NCI-H1694 (cell line): ENCODE measurements around the gene FAM168A.
"Not testable (repeated sequence)": the region's sequence is repeated elsewhere in the genome, so short reads cannot be mapped to it uniquely, and the experiment has no call there.

ENCODE experiments used
- DNase-seq: peaks from one replicate; lab custom pipeline; 2025; lab: John Stamatoyannopoulos, UW

FAM168A gene

DNA sequence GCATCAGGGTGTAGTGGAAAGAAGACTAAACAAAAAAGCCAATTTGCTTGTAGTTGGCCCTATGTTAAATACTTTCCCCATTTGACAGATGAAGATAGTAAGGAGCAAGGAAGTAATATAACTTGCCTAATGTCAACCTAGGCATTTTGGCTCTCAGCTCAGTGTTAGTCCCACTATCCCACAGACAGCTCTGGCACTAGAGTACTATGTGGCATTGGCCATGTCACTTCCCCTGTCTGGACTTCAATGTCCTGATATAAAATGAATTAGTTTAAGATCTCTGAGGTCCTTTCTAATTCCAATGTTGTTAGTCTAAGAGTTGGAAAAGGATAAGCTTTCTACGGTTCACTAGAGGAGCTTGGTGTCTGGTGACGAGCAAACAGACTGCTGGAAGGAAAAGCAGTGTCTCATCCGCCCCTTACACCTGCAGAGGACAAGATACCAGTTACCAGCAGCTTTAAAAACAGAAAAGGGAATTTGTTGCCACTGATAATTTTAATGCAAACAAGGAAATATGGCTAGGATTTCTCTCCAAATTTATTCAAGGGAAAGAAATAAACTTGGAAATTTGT lies 129.2 kb downstream of the FAM168A start:
- DNase-seq: no peak

DNA sequence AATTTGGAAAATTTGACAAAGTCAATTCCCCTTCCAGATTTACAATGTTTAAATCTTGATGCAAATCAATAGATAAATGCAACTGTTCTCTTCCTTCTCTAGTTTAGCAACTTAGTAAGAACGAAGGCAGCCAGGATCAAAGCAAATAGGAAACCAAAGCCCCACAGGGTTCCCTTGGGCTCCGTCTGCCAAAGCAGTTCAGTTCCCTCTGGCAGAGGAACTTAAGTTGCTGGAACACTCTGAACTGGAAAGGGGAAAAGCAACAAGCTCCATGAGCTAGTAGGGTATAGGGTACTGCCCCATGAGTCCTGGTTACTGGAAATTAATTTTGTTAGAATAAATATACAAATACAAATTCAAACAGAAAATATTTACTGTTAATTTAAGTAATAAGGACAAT lies 130.4 kb downstream of the FAM168A start:
- DNase-seq: no peak

DNA sequence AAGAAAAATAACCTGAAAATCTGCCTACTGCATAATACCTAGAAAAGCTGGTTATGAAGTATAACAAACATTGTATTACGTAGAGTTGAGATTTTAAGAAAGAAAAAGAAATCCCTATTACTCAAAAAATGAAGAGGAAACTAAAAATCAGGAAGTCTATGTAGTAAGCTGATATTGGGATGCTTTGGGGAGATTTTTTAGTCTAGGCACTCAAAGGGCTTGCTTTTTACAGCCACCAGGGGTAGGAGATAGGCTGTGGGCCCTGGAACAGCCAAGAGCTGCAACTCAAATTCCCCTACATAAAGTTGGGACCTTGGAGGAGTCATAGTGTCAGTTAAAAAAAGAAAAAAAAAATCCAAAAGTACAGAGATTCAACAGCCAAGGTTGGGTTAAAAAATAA lies 131.3 kb downstream of the FAM168A start:
- no peak for DNase-seq

DNA sequence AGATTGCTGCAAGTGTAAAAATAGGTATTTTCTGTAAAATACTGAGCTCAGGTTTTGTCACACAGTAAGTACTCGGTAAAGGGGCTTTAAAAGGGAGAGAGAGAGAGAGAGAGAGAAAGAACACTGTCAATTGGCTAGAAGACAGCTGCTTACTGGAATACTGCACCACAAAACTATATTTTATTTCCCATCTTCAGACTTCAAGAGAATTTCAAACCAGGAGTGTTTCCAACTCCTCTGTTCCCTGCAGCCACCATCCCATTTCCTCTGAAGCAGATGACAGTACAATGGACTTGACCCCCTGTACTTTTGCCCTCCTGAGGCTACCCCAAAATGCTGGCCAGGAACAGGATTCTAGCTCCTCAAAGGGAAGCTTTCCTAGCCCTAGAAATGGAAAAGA lies 132.0 kb downstream of the FAM168A start:
- no peak for DNase-seq

DNA sequence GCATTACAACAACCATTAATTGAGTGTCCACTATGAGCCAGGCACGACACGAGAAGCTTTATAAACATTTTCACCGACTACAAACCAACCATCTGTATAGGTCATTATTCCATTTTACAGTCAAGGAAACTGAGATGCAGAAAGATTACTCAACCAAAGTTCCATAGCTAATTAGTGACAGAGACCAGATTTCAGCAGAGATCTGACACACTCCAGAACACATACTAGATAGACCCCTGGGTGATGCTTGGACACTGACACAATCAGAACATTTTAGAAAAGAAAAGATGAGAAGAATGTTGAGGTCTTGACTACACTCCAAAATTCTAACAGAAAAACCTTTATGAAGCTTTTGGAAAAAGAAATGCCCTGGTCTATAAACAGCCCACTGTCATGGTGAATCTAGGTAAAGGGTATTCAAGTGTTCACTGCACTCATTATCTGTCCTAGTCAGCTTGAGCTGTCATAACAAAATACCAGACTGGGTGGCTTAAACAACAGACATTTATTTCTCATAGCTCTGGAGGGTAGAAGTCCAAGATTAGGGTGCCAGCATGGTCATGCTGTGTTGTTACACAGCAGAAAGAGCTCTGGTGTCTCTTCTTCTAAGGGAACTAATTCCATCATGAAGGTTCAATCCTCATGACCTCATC lies 132.8 kb downstream of the FAM168A start:
- DNase-seq: no peak

DNA sequence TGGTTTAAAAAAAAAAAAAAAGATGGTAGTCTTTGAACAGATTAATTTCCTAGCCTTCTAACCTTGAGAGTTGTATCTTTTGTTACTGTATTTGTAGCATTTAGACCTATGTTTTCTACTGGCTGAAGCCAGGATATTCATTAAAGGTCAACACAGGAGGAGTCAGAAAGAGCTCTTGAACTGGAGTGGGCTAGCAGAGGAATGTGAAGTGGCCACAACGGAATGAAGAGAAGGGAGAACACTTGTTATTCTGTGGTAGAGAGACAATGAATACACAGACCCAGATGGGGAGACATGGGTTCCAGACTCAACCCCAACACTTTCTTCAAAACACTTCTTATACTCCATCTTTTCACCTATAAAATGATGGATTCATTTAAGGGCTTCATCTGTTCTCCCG lies 133.6 kb downstream of the FAM168A start:
- no peak for DNase-seq

DNA sequence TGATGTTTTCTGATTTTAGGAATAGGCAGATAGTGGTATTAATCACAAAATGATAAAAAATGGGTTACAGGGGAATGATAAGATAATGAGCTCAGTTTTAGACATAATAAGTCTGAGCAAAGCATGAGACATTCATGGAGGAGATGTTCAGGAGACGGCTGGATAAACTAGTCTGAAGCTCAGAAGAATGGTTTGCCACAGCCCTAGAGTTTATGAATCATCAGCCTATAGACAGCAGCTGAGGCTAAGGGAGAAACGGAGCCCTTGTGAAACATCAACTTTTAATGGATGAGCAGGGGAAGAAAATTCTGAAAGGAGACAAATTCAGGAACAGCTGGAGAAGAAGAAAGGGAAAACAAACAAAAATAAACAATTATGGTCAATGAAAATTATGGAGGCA lies 134.6 kb downstream of the FAM168A start:
- DNase-seq: no peak

DNA sequence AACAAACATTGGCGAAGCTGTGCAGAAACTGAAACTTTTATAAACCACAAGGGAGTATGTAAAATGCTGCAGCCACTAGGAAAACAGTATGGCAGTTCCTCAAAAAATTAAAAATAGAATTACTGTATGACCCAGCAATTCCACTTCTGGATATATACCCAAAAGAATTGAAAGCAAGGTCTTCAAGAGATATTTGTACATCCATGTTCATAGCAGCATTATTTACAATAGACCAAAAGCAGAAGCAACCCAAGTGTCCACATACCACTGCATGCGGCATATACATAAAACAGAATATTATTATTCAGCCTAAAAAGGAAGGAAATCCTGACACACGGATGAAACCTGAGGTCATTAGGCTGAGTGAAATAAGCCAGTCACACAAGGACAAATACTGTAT lies 135.9 kb downstream of the FAM168A start:
- no peak for DNase-seq

DNA sequence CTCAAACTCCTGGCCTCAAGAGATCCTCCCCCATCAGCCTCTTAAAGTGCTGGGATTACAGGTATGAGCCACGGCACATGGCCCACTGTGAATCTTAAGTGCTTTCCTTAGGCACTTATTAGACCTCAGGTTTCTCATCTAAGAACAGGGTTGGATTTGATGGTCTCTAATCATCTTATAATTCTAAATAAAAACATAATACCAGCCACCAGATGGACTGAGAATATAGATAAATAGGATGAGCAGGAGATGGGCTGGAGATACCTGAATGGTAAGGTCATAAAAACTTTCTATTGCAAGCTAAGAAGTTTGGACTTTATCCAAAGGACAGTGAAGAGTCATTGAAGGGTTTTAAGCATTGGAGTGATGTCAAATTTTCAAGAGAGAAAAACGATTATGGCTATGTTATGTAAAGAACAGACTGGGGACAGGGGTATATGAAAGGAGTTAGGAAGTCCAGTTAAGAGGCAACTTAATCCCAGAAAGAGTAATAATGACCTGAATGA lies 136.5 kb downstream of the FAM168A start:
- no peak for DNase-seq

DNA sequence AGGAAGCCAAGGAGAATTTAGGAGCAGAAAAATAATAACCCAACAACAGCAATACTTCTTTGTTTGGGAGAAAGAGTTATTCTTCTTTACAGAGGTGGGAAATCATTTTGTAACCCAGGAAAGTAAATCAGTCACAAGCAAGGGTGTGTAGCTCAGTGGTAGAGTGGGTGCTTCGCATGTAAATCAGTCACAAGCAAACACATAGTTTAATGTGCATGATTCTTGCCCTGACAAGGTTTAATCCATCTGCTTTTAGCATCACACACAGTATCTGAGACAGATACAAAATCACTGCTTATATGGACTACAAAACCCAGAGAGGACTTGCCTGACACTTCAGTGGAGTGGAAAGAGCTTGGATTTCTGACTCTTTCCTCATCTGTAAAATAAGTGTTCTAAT lies 139.7 kb downstream of the FAM168A start:
- DNase-seq: no peak

DNA sequence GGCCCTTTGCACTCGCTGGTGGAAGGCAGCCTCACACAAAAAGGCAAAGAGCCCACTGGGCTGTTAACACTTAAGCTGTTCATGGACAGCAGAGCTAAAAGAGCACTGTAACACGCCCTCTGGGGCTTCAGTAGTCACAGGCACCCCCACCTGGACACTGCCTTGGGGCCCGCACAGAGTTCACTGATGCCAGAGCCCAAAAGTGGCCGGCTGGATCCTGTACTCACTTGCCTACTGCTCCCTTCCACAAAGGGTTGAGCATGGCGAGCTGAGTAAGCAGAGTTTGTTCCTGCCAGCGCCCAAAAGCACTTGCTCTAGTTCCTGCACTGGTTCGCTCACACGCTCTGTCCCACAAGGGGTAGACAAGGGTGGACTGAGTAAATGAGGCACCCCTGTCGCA lies 142.9 kb downstream of the FAM168A start:
- DNase-seq: no peak

DNA sequence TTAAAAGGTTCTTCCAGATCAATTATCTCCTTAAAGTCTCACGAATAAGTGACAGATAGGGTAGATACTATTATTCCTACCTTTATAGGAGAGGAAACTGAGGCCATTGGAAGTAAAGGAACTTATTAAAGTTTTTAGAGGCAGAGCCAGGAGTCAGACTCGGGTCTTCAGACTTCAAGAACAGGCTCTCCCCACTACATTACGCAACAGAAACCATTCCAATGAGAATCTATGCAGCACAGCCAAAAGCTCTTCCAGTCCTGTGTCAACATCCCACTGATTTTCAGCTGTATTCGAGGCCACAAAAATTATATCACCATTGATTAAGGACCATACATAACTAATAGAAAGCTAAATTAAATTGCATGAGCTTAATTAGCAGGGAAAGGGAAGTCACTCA lies 144.3 kb downstream of the FAM168A start:
- DNase-seq: no peak

DNA sequence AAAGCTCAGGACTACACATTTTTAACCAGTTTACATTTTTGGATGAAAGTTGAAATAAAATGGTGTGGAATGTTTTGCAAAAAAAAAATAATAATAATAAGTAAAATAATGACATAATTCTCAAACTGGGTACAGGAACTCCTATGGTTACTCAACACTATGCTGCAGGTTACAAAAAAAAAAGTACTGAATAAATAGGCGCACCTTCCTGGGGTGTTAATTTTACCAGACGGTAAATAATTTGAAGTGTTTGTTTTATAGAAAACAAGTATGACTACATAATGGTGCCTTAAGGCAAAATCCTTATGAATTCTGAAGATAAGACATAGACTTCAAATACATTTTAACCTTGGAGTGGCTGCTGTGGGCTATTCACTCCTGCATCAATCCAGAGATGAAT lies 145.2 kb downstream of the FAM168A start:
- DNase-seq: no peak

DNA sequence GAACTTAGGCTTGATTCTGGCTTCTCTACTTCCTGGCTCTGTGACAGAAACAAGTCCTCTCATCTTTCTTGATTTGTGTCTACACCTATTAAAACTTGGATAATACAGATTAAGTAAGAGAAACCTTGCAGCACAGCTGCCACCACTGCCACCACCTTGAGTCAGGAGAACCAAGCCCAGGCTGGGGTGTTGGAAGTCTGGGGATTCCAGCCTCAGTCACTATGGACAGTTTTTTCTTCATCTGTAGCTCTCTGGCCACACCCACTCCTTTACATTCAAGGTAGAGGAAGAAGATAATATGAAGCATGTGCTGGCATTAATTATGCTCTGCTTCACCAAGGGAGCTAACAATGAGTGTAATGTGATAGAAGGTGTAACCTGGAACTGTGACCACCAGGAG lies 146.0 kb downstream of the FAM168A start:
- DNase-seq: no peak

DNA sequence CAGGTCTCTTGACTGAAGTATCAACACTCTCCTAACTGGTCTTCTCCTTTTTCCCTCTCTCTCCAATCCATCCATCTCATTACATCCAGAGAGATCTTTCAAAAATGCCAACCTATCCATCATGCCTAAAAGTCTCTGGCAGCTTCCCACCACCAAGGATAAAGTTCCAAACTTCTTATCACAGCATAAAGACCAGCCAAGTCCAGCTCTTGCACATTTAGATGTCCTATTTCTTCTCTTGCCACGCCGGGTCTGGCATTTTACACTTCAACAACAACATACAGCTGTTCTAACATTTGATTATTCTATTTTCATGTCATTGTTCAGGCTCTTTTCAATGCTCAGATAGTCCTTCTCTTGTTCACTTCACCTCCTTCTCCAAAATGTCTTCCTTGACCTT lies 151.1 kb downstream of the FAM168A start:
- DNase-seq: no peak

DNA sequence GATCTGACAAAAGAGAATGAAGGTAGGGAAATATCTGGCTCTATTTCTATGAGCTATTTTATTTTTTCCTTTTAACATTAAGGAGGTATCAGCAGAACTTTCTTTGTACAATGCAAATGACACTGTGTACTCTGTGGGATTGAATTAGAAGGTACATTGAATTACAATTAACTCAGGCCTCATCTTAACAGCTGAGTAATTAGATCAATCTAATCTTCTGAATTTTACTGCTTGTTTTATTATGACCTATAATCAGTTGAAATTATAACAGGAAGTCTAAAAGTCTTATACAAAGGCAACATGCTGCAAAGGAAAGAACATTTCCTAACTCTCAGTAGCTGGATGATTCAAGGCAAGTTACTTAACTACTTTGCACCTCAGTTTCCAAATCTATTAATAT lies 151.9 kb downstream of the FAM168A start:
- no peak for DNase-seq

DNA sequence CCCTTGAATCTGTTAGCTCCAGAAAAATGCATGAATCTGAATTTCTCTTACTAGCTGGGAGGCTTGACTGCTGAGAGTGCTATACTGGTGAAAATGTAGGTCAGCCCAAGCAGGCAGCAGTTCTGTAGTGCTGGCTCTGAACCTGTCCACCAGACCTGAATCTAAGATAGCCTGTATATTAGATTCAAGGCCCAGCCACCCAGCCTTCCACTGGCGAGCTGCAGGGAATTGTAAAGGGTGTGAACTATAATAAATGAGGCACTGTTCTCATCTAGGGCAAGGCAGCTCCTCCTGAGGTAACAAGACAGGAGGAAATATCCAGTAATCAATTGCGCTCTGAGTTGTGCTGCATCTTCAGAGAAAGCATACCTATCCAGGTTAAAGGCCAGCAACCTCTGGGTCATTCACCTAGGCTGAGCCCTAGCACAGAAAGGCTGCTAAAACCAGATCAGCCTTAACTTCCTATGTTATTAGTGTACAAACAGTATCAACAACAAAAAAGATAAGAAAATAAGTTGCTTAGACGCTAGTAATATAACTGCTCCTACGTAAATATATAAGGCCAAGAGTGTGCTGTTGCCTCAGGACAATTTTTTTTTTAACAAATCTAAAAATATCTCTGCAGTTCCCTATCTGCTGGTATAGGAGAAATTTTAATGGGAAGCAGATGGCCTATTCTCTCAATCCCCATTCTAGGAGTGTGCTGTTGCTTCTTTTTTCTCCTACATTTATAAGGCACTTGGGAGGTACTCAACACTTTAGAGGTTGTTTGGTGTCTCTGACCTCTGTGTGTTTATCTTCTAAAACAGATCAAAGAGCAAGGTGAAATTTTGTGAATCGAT lies 158.7 kb downstream of the FAM168A start:
- DNase-seq: peak; percentile 1

DNA sequence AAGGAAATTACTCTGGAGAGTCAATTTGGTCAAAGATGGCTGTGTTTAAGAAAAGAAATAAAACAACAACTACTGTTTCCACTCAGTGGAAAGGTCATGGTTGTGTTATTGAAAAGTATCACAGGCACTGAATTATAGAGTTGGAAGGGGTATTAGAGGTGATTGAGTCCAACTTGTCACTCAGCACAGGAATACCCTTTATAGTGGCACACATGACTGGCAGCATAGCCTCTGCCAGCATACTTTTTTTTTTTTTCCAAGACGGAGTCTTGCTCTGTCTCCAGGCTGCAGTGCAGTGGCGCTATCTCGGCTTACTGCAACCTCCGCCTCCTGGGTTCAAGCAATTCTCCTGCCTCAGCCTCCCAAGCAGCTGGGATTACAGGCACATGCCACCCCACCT lies 161.1 kb downstream of the FAM168A start:
- not testable (repeated sequence) for DNase-seq

DNA sequence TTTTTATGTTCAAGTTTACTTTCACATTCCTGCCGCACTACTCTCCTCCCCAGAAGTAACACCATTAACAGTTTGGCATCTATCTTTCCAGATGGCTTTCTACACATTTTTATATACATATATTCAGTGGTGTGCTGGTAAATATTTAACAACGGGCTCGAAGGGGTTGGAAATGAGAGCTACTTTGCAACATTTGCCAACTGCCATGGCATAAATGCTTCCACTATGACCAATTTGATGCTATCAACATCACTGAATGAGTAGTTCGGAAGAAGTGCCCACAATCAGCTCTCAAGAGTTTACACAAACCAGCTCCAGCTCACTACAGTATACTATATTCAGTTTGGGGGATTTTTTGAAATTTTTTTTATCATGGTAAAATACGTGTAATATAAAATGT lies 166.5 kb downstream of the FAM168A start:
- DNase-seq: no peak

DNA sequence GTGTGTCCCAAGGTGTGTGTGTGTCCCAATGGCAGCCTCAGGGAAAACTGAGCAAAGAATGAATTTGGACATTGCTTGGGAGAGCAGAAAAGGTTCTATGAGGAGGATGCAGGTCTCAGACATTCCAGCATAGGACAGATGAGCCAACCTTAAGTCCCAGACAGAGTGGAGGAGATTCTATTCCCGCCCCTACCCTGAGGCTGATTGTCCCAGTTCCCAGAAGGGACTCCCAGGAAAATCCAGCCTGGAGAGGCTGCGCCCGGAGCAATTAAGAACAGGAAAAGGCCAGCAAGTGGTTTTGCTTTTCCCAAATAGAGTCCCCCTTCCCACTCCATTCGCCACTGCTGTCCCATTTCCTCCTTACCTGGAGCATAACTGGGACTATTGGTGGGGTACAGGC lies 167.6 kb downstream of the FAM168A start:
- no peak for DNase-seq

DNA sequence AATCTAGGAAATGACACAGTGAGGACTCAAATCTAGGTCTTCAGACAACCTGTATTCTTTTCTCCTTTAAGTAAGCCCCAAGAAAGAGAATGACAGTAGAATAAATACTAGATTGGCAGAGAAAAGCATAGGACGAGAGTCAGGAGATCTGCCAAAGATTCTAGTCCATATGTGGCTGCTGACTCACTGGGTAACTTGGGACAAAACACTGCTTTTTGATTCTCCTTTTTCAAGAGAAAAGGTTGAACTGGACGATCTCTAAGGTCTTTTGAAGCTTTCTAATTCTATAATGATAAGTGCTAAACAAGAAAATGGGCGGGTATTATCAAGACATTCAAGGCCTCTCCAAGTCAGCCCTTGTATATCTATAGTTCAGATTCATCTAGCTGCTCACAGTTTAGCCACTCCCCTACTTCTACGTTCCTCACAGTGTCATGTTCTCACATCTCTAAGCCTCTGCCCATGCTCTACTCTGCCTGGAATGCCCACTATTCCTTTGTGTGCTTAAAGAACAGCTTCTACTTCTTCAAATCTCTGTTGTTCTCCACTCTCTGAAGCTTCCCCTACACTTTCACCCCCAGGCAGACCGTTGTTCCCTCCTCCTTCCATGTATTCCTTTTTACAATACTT lies 168.7 kb downstream of the FAM168A start:
- no peak for DNase-seq

DNA sequence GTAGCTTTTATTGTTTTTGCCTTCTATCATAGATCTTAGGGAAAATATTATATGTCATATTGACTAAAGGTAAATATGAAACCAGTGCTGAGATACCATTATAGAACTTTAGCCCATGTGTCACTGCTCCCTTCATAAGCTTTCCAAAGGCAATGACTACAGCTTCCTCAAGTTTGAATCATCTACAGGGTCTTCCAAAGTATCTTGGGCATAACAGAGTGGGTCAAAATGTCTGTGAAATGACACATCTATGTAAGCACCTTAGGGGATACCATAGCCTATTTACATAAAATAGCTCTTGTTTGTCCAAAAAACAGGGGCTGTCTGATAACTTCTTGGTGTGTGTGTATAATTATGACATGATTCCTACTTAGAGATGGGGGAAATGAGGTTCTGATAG lies 169.2 kb downstream of the FAM168A start:
- DNase-seq: no peak

DNA sequence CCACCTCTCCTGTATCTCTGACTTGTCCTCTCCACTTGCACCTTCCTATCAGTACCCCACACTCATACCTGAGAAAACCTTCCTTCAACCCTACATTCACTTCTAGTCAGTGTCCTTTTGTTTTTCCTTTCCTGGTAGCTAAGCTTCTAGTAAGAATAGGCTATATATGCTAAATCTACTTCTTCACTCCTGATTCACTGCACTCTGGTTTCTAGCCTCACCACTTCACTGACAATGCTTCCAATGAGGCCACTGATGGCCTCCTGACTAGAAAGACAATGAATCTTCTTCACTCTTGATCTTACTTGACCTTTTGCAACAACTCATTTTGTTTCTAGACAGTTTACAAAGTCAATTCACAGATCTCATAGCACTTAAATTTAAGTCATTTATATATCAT lies 169.7 kb downstream of the FAM168A start:
- no peak for DNase-seq
